Smooth muscle cell (in vitro differentiated cells): ENCODE measurements around the gene SEMA5A. TPM values are rescaled to one million over a fixed set of nuclear protein-coding genes. Genes with fewer than 3 reads are reported as not detected.

Source experiments
- DNase-seq: peaks from one replicate; lab custom pipeline; 2025; ENCODE audit not compliant: unreplicated experiment; lab: John Stamatoyannopoulos, UW
- H2AFZ ChIP-seq: fragments of 200-600 bp; sonication (generic); 2 replicates; pipeline ENCODE4 v1.6.0; 2016; ENCODE audit warnings: antibody characterized with exemption, low read depth, mild to moderate bottlenecking
- H3F3A ChIP-seq: fragments of 200-600 bp; sonication (generic); 2 replicates; pipeline ENCODE4 v1.6.0; 2017; ENCODE audit warnings: antibody characterized with exemption, low read depth
- H3K27ac ChIP-seq: fragments of 200-600 bp; sonication (generic); 2 replicates; pipeline ENCODE4 v1.5.1; 2016; ENCODE audit warnings: low read depth, mild to moderate bottlenecking
- H3K27me3 ChIP-seq: fragments of 200-600 bp; sonication (generic); 2 replicates; pipeline ENCODE4 v1.6.1; 2016; ENCODE audit warnings: low read depth, mild to moderate bottlenecking
- H3K36me3 ChIP-seq: fragments of 200-600 bp; sonication (generic); 2 replicates; pipeline ENCODE4 v1.5.1; 2016; ENCODE audit warnings: low read depth
- H3K4me1 ChIP-seq: fragments of 200-600 bp; sonication (generic); 2 replicates; pipeline ENCODE4 v1.5.1; 2016; ENCODE audit warnings: low read depth
- H3K4me2 ChIP-seq: fragments of 200-600 bp; sonication (generic); 2 replicates; pipeline ENCODE4 v1.6.0; 2016; ENCODE audit warnings: mild to moderate bottlenecking
- H3K4me3 ChIP-seq: fragments of 200-600 bp; sonication (generic); 2 replicates; pipeline ENCODE4 v1.5.1; 2016; ENCODE audit warnings: mild to moderate bottlenecking
- H3K79me2 ChIP-seq: fragments of 200-600 bp; sonication (generic); 2 replicates; pipeline ENCODE4 v1.6.0; 2016; ENCODE audit warnings: low read depth, mild to moderate bottlenecking
- H3K9ac ChIP-seq: fragments of 200-600 bp; sonication (generic); 2 replicates; pipeline ENCODE4 v1.6.0; 2016; ENCODE audit warnings: low read depth
- H3K9me3 ChIP-seq: fragments of 200-600 bp; sonication (generic); replicated peaks from 2 replicates; pipeline ENCODE4 v1.5.1; 2016; ENCODE audit warnings: low read depth
- H4K20me1 ChIP-seq: fragments of 200-600 bp; sonication (generic); 2 replicates; pipeline ENCODE4 v1.6.0; 2016; ENCODE audit warnings: low read depth
- CTCF ChIP-seq: fragments of 200-600 bp; sonication (generic); IDR thresholded peaks from 2 replicates; pipeline ENCODE4 v1.5.1; 2017; ENCODE audit warnings: borderline replicate concordance, mild to moderate bottlenecking, antibody characterized with exemption; ENCODE audit not compliant: insufficient read depth, poor library complexity, severe bottlenecking
- WGBS: methylation state at CpG from one replicate; pipeline ENCODE4 v1.1.7; 2016; ENCODE audit warnings: low lambda C conversion rate; 5-methylcytosine and 5-hydroxymethylcytosine counted together
- polyA plus RNA-seq: library from polyadenylated mRNA; unstranded; fragments of >200 nt; fragmentation: Nextera tagmentation; extraction: Ambion mirVana; gene quantifications from 2 replicates; pipeline ENCODE4 v1.2.1, GENCODE V29; 2016
- total RNA-seq: library from RNA; depleted of rRNA; stranded (reverse); fragments of >200 nt; gene quantifications from 2 replicates; pipeline ENCODE4 v1.2.3, GENCODE V29; 2014

The SEMA5A gene
- total and polyA plus RNA-seq, 2 experiments from 2014 or later, result 21.6 to 65.1 TPM

- no peak for DNase-seq
- no peaks in the 10 kb centered on the region for H3K27me3 ChIP-seq
- no peak overlapping the region for H3K4me2 ChIP-seq
- H4K20me1 ChIP-seq, result peaks cover 48% of the 10 kb centered on the region
- WGBS, result 62% methylated on average over 4 of the region's 4 CpGs
- peaks cover 3% of the 10 kb centered on the region for H3K4me1 ChIP-seq
- H3F3A ChIP-seq, result peaks cover 9% of the 10 kb centered on the region
- peaks cover 57% of the 10 kb centered on the region for H3K79me2 ChIP-seq
- no peaks in the 10 kb centered on the region for H3K36me3 ChIP-seq
- no peak overlapping the region for H3K4me3 ChIP-seq
- no peak overlapping the region for H3K27ac ChIP-seq
- no peak overlapping the region for H3K9ac ChIP-seq
- no peak for TF ChIP-seq CTCF
- no peak overlapping the region for H2AFZ ChIP-seq
- H3K9me3 ChIP-seq, result no peaks in the 10 kb centered on the region
These were observed 33.4 kb downstream of the SEMA5A start for GRCh38 chr5:9512457-9512856.

- no peak for DNase-seq
- H4K20me1 ChIP-seq, result peaks cover 16% of the 10 kb centered on the region
- no peak overlapping the region for H3K27ac ChIP-seq
- H3K36me3 ChIP-seq, result no peaks in the 10 kb centered on the region
- no peaks in the 10 kb centered on the region for H3K27me3 ChIP-seq
- peaks cover 16% of the 10 kb centered on the region for H3F3A ChIP-seq
- no peak for TF ChIP-seq CTCF
- no peak overlapping the region for H3K4me2 ChIP-seq
- no peak overlapping the region for H2AFZ ChIP-seq
- no peak overlapping the region for H3K4me3 ChIP-seq
- H3K9me3 ChIP-seq, result no peaks in the 10 kb centered on the region
- H3K79me2 ChIP-seq, result peaks cover 25% of the 10 kb centered on the region
- H3K4me1 ChIP-seq, result no peaks in the 10 kb centered on the region
- no peak overlapping the region for H3K9ac ChIP-seq
- 37% methylated on average over 6 of the region's 6 CpGs for WGBS
These were observed 37.9 kb downstream of the SEMA5A start for GRCh38 chr5:9507974-9508373.

GRCh38 chr5:9505225-9505624 is 40.6 kb downstream of the SEMA5A start:
- Histone ChIP-seq H3K27me3 (no peaks in the 10 kb centered on the region), H3K79me2 (peaks cover 13% of the 10 kb centered on the region), H3K36me3 (no peaks in the 10 kb centered on the region), H3K9me3 (no peaks in the 10 kb centered on the region), H4K20me1 (peaks cover 8% of the 10 kb centered on the region), H3K9ac (no peak overlapping the region), H3K4me3 (no peak overlapping the region), H3F3A (peaks cover 23% of the 10 kb centered on the region), H3K4me2 (no peak overlapping the region), H3K4me1 (no peaks in the 10 kb centered on the region), H3K27ac (no peak overlapping the region), H2AFZ (no peak overlapping the region)
- TF ChIP-seq CTCF, result no peak
- 91% methylated on average over 2 of the region's 2 CpGs for WGBS
- no peak for DNase-seq

GRCh38 chr5:9502864-9503263 is 43.0 kb downstream of the SEMA5A start:
- 56% methylated on average over 1 of the region's 1 CpG for WGBS
- no peak for DNase-seq
- H3K4me3 ChIP-seq, result no peak overlapping the region
- H3K9me3 ChIP-seq, result no peaks in the 10 kb centered on the region
- no peaks in the 10 kb centered on the region for H3K27me3 ChIP-seq
- no peak overlapping the region for H3K9ac ChIP-seq
- no peak overlapping the region for H2AFZ ChIP-seq
- peaks cover 13% of the 10 kb centered on the region for H3K79me2 ChIP-seq
- no peaks in the 10 kb centered on the region for H3K36me3 ChIP-seq
- peak overlapping the region; percentile 12 for H3K4me2 ChIP-seq
- no peak for TF ChIP-seq CTCF
- peak overlapping the region; percentile 6 for H3K27ac ChIP-seq
- peaks cover 14% of the 10 kb centered on the region for H3F3A ChIP-seq
- no peaks in the 10 kb centered on the region for H3K4me1 ChIP-seq
- H4K20me1 ChIP-seq, result no peaks in the 10 kb centered on the region
